Stimulated activated CD4-positive, alpha-beta T cell treated with anti-CD3 and anti-CD28 coated beads, TNF-alpha, amount 100 ng/mL, for 24 hours (primary cell): ENCODE data around the gene ADAMTS1.
"Not testable (repeated sequence)": the region's sequence is repeated elsewhere in the genome, so short reads cannot be mapped to it uniquely, and the experiment has no call there.

ENCODE experiments used
- DNase-seq, 3 experiments: peaks; one replicate each; pipeline ENCODE4 v3.0.0-alpha.2; 2020; ENCODE audit warnings: low read depth in 3 of 3

Gene ADAMTS1

GRCh38 chr21:26845066-26845758 is at the start of gene ADAMTS1:
ADAMTS1 (minus strand) TSS chr21:26845409; CDS start chr21:26844954, 455 bp downstream.
- no peak for DNase-seq

- DNase-seq: no peak
Observed at GRCh38 chr21:26892151-26892550, 46.9 kb upstream of the ADAMTS1 start.

DNA sequence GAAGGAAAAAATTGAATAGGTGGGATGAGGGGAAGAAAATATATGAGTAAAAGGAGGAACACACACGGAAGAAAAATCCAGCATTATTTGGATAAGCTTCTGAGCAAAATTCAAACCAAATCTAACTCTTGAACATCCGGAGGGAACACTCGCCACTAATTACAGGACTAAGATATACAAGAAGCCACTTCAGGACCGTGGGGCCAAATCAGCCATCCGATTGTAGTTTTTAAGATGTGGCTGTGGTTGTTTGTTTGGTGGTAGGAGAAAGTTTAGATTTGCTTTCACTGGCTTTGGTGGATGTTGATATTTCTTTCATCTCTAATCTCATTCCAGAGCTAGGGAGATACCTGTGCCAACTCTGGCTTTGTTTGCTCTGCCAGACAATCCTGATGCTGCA is 43.7 kb upstream of the ADAMTS1 start:
- DNase-seq: no peak

DNA sequence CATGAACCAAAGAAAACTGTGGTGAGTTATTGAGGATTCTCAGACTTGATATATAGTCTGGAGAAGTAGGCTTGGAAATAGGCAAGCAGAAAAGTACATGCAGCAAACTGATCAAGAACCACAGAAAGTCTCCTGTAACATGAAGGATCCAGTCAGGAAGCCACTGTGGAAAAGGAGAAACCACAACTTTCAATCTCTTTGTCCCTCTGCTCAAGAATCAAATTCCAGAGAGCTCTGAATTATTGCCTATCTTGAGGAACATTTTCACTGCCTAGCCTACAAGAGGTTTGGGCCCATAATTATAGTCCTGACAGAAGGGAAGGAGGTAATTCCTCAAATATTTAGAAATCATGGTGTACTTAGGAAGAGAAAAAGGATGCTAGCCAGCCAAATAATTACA is 43.0 kb upstream of the ADAMTS1 start:
- no peak for DNase-seq

- no peak for DNase-seq
Observed at GRCh38 chr21:26887251-26887650, 42.0 kb upstream of the ADAMTS1 start.

GRCh38 chr21:26884436-26884835 is 39.2 kb upstream of the ADAMTS1 start:
- no peak for DNase-seq

- no peak for DNase-seq
Observed at GRCh38 chr21:26883768-26884167, 38.6 kb upstream of the ADAMTS1 start.

DNA sequence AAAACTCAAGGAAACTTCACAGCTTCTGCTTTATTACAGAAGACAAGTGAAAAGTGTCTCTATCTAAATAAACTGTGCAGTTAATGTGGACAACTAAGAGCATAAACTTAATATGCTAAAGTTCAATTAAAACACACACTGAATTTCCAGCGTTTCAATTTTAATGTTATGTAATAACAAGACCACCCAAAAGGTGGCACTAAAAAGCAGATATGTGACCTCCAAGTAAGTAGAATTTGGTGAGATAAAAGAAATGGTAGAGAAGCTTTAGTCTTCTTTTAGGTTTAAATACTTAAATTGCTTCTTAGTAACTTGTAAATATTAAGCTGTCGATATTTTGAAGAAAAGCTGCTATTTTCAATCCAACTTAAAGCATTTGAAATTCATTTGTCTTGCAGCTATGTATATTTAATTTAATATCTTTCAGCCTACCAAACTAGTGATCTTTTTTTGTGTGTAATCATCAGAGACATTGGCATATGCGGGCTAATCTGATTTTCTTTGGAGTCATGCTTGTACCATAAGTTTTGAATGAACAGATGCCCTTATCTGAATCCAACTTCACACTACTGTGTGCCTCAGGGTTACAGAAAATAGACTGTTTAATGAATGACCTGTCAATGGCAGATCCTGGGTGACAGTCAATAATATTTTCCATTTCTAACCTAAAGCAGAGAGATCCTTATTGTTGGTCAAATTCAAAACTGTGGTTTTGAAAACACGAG is 36.5 kb upstream of the ADAMTS1 start:
- DNase-seq: no peak

GRCh38 chr21:26877018-26877417 is 31.8 kb upstream of the ADAMTS1 start:
- no peak for DNase-seq

- DNase-seq: no peak
Observed at GRCh38 chr21:26874347-26874746, 29.1 kb upstream of the ADAMTS1 start.

GRCh38 chr21:26865857-26866256 is 20.6 kb upstream of the ADAMTS1 start:
- DNase-seq: no peak

- DNase-seq: not testable (repeated sequence)
Observed at GRCh38 chr21:26856871-26857350, 11.7 kb upstream of the ADAMTS1 start.

GRCh38 chr21:26854695-26855094 is 9.5 kb upstream of the ADAMTS1 start:
- not testable (repeated sequence) for DNase-seq

- no peak for DNase-seq
Observed at GRCh38 chr21:26852423-26852822, 7.2 kb upstream of the ADAMTS1 start.

DNA sequence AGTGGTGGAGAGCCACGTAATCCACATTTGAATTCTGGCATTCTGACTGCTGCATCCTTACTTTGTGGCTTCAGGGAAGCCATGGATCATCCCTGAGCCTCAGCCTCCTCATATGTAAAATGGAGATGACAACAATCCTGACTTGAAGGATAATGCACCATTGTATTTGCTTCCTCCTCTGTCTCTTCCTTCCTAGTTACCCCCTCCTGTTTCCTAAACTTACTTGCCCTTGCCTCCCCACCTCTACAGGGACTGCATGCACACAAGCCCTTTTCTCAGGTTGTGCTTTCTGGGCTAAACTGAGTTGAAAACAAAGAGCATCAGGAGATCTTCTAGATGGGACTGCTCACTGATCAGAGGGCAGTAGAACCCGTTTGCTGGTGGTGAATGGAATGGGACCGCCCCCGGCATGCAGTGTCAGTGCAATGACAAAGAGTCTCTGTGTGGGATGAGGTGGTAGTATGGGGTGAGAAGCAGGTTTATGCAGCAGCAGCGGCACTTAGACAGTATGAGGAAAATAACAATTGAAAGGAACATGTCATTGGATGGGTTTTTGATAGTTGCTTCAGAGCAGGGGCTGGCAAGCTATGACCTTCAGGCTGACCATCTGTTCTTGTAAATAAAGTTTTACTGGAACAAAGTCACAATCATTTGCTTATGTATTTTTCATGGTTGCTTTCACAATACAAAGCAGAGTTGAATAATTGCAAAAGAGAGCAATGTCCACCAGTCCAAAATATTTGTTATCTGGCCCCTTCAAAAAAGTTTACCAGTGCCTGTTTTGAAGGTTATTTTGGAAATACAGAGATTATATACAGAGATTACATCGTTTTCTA is 6.1 kb upstream of the ADAMTS1 start:
- DNase-seq: no peak

GRCh38 chr21:26850116-26850643 is 5.0 kb upstream of the ADAMTS1 start:
- no peak for DNase-seq

- peak in 1 of 3 experiments; percentile 4 for DNase-seq
Observed at GRCh38 chr21:26849428-26850115, 4.4 kb upstream of the ADAMTS1 start.

- DNase-seq: no peak
Observed at GRCh38 chr21:26847921-26848320, 2.7 kb upstream of the ADAMTS1 start.

DNA sequence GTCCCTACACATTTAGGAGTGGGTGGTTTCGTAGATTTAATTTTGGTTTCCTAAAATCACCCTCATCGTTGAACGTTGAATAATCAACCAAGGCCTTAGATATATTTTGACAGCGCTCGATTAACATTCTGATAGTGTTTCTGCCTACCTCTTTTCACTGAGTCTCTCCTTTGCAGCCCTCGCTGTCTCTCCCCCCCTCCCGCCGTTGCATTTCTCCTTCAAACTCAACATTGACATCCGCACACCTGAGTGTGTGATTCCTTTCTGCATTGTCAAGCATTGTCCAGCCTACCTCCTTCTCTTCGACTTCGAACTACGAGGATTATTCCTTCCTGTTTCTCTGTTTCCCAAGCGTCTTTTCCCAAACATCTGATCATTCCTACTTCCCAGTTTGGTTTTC is 1.8 kb upstream of the ADAMTS1 start:
- DNase-seq: no peak

DNA sequence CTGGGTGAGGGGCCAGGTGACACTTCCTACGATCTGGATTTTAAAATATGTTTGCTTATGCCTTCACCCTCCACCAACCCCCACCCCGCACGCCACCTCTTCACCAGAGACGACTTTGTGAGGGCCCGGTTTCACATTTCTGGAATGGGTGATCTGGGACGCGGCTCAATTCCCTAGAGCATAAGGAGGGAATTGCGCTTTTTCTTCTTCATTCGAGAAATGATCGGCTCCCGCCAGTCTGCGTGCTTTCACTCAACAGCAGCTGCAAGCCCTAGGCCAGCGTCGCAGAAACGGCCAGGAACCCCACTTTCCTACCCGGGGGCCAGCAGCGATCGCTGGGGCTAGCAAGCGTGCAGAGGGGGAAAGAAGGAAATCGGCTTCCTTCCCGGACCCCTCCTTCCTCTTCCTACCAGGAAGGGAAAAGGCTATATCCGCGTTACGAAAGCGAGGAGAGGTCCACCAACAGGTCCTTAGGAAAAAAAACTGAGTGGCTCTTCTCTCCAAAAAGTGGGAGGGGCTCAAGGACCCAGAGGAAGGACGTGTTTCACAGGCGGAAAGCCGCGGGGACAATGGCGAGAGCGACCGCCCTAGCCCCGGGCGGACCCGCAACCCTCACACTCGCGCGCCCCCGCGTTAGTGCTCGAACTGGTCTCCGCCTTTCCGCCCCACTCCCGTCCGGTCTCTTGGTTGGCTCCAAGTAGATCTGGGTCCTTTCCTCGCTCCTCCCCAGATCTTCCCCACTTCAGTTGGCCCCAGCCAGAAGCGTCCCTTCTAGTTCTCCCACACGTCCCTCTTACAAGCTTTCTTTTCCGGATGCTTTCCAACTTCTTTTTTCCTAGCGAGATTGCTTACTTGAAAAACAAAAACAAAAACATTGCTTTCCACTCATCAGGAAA is 1.1 kb upstream of the ADAMTS1 start:
- no peak for DNase-seq

DNA sequence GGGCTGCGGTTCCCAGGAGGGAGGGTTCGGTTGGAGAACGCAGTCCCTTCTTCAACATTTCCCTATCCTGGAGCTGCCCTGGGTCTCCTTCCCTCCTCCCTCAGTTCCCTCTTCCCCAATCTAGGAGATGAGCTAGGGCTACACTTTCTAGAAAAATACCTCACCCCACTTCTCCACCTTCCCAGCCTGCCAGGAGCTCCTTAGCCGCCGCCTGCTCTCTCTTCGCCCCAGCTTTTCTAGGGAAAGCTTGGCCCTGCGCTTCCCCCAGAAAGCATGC is 488 bp upstream of the ADAMTS1 start:
- no peak for DNase-seq
